T-helper 1 cell (primary cell): ENCODE measurements around the gene ACVRL1.

Experiments used
- DNase-seq, 5 donors: peaks; one replicate each; pipeline ENCODE4 v3.0.0-alpha.2; 2012 to 2020

Gene ACVRL1

GRCh38 chr12:51971679-51972421, 64.5 kb downstream of the ACVRL1 start:
- peak in 1 of 5 donors; percentile 57 for DNase-seq

- no peak for DNase-seq
Observed at GRCh38 chr12:51972422-51972812, 65.1 kb downstream of the ACVRL1 start.

GRCh38 chr12:51972849-51973273, 65.6 kb downstream of the ACVRL1 start:
- DNase-seq, result peak in 4 of 5 donors; percentile 28 to 58 (median 34)
